HepG2 (cell line): ENCODE data around the gene SMYD5. TPM values are rescaled to one million over a fixed set of nuclear protein-coding genes. Genes with fewer than 3 reads are reported as not detected.
A peak's percentile ranks its signal among the peaks of the same experiment; 100 is the strongest.

Experiments
- ARNTL ChIP-seq: sonication (generic); formaldehyde crosslinking; IDR thresholded peaks from 2 replicates; pipeline ENCODE4 v1.4.0; 2020; ENCODE audit warnings: mild to moderate bottlenecking, missing genetic modification reagents
- DNMT3B ChIP-seq: conservative IDR thresholded peaks from 2 replicates; pipeline ENCODE4 v1.6.1; 2016; ENCODE audit warnings: missing biosample characterization, control low read depth
- MAFG ChIP-seq: sonication (generic); formaldehyde crosslinking; IDR thresholded peaks from 2 replicates; pipeline ENCODE4 v1.5.1; 2020; ENCODE audit warnings: mild to moderate bottlenecking, missing genetic modification reagents
- MYC ChIP-seq: sonication (generic); formaldehyde crosslinking; IDR thresholded peaks from 2 replicates; pipeline ENCODE4 v1.9.0; 2021; ENCODE audit warnings: missing genetic modification reagents, borderline replicate concordance
- NONO ChIP-seq, 2 experiments: fragments of 450-650 bp in 1 of 2; sonication (generic) in 1 of 2; formaldehyde crosslinking in 1 of 2; IDR thresholded peaks in 1 of 2; conservative IDR thresholded peaks in 1 of 2; 2 replicates each; pipeline versions ENCODE4 v1.6.1 to v1.8.0; 2017 to 2022; ENCODE audit warnings: mild to moderate bottlenecking in 1 of 2, missing genetic modification reagents in 1 of 2, moderate library complexity in 1 of 2
- PCBP1 ChIP-seq: fragments of 200-400 bp; formaldehyde crosslinking; IDR thresholded peaks from 2 replicates; pipeline ENCODE4 v1.6.1; 2017; ENCODE audit warnings: mild to moderate bottlenecking, low read depth, low read length, borderline replicate concordance
- RARG ChIP-seq: sonication (generic); formaldehyde crosslinking; IDR thresholded peaks from 2 replicates; pipeline ENCODE4 v1.4.0; 2020; ENCODE audit warnings: low read depth, mild to moderate bottlenecking, missing genetic modification reagents
- RBM22 ChIP-seq: fragments of 200-400 bp; formaldehyde crosslinking; optimal IDR thresholded peaks from 2 replicates; pipeline ENCODE3; 2017; ENCODE audit warnings: mild to moderate bottlenecking, low read length, moderate library complexity
- RFX5 ChIP-seq: IDR thresholded peaks from 2 replicates; pipeline ENCODE4 v1.6.1; 2011; ENCODE audit warnings: low read depth, low read length, improper control_type of control experiment
- SIX1 ChIP-seq: sonication (generic); formaldehyde crosslinking; IDR thresholded peaks from 2 replicates; pipeline ENCODE4 v1.4.0; 2020; ENCODE audit warnings: missing genetic modification reagents, borderline replicate concordance
- TP53 ChIP-seq: sonication (generic); formaldehyde crosslinking; conservative IDR thresholded peaks from 2 replicates; pipeline ENCODE4 v1.4.0; 2020; ENCODE audit warnings: missing genetic modification reagents
- ZNF7 ChIP-seq: IDR thresholded peaks from 2 replicates; pipeline ENCODE4 v1.6.1; 2016; ENCODE audit warnings: missing biosample characterization, missing genetic modification reagents
- ZSCAN21 ChIP-seq: sonication (generic); formaldehyde crosslinking; IDR thresholded peaks from 2 replicates; pipeline ENCODE4 v1.8.0; 2022; ENCODE audit warnings: mild to moderate bottlenecking, missing genetic modification reagents, moderate library complexity, borderline replicate concordance
- polyA plus RNA-seq, 8 experiments: library from polyadenylated mRNA; depleted of rRNA in 3 of 8; stranded (reverse) in 7 of 8; unstranded in 1 of 8; fragments of >200 nt; fragmentation: Illumina TruSeq in 4 of 8; extraction: Trizol in 4 of 8; gene quantifications; 2 replicates each; pipeline versions ENCODE4 v1.2.1 to v1.2.3, GENCODE V29; 2011 to 2016; ENCODE audit warnings: low read depth in 4 of 8, missing spikeins in 1 of 8, mixed read lengths in 1 of 8; ENCODE audit not compliant: insufficient read depth in 1 of 8
- total RNA-seq, 5 experiments: library from RNA; depleted of rRNA; stranded (reverse); fragments of >200 nt; fragmentation: Illumina TruSeq; extraction: Trizol; gene quantifications; 2 replicates each; pipeline ENCODE4 v1.2.3, GENCODE V29; 2016; ENCODE audit warnings: low read depth in 1 of 5
- TF ChIP-seq, protein P1 (sequence below): IDR thresholded peaks from 2 replicates; pipeline ENCODE4 v1.6.1; 2012; ENCODE audit warnings: low read length, improper control_type of control experiment
- TF ChIP-seq, protein P2 (sequence below): sonication (generic); formaldehyde crosslinking; IDR thresholded peaks from 2 replicates; pipeline ENCODE4 v1.4.0; 2020; ENCODE audit warnings: mild to moderate bottlenecking, missing genetic modification reagents
- TF ChIP-seq, protein P3 (sequence below), 2 experiments: sonication (generic) in 1 of 2; formaldehyde crosslinking in 1 of 2; IDR thresholded peaks; 2 replicates each; pipeline versions ENCODE4 v1.5.1 to v1.6.1; 2011 to 2020; ENCODE audit warnings: borderline replicate concordance in 1 of 2, low read depth in 1 of 2, low read length in 1 of 2, mild to moderate bottlenecking in 1 of 2, missing genetic modification reagents in 1 of 2, moderate library complexity in 1 of 2
- TF ChIP-seq, protein P4 (sequence below): IDR thresholded peaks from 2 replicates; pipeline ENCODE4 v1.6.1; 2016; ENCODE audit warnings: low read depth, missing genetic modification reagents, missing compliant biosample characterization

Gene SMYD5
- total and polyA plus RNA-seq, 2 of the 13 experiments (the other 11 are each of a cell fraction or from before 2014, with no cell fraction given): 55.8 to 70.4 TPM

DNA sequence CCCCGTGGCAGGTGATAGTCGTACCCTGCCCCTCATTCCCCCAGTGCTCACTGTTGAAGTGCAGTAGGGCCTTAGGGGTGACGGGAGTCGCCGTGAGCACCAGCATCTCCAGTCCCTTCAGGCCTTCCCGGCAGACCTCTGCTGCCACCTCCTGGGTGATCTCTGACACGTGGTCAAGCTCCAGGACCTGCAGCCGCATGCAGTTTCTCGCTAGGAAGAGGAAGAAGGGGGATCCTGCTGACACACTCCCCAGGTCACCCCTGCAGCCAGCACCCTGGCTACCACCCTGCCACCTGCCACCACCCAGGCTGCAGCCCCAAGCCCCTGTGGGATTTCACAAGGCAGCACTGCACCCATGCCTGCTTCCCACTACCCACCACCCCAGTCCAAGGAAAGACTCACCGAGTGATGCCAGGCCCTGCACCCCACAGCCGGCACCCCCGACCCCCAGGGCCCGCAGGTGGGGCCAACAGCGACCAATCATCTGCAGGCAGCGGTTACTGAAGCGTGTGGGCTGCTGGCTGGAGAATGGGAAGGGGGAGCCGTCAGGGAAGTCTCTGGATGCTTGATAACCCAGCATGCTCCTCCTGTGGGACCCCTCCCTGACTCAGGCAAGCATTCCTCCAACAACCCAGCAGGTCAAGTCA, 46.4 kb downstream of the SMYD5 start (continued):
- TF ChIP-seq MYC: peak; percentile 97
- TF ChIP-seq RBM22: no peak
- TF ChIP-seq, protein P1, sequence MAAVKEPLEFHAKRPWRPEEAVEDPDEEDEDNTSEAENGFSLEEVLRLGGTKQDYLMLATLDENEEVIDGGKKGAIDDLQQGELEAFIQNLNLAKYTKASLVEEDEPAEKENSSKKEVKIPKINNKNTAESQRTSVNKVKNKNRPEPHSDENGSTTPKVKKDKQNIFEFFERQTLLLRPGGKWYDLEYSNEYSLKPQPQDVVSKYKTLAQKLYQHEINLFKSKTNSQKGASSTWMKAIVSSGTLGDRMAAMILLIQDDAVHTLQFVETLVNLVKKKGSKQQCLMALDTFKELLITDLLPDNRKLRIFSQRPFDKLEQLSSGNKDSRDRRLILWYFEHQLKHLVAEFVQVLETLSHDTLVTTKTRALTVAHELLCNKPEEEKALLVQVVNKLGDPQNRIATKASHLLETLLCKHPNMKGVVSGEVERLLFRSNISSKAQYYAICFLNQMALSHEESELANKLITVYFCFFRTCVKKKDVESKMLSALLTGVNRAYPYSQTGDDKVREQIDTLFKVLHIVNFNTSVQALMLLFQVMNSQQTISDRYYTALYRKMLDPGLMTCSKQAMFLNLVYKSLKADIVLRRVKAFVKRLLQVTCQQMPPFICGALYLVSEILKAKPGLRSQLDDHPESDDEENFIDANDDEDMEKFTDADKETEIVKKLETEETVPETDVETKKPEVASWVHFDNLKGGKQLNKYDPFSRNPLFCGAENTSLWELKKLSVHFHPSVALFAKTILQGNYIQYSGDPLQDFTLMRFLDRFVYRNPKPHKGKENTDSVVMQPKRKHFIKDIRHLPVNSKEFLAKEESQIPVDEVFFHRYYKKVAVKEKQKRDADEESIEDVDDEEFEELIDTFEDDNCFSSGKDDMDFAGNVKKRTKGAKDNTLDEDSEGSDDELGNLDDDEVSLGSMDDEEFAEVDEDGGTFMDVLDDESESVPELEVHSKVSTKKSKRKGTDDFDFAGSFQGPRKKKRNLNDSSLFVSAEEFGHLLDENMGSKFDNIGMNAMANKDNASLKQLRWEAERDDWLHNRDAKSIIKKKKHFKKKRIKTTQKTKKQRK: no peak
- no peak for TF ChIP-seq ZNF7
- no peak for TF ChIP-seq MAFG (CRISPR knock-in tag)
- no peak for TF ChIP-seq RFX5
- TF ChIP-seq, protein P2, sequence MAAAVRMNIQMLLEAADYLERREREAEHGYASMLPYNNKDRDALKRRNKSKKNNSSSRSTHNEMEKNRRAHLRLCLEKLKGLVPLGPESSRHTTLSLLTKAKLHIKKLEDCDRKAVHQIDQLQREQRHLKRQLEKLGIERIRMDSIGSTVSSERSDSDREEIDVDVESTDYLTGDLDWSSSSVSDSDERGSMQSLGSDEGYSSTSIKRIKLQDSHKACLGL (CRISPR knock-in tag): no peak
- TF ChIP-seq, protein P3, sequence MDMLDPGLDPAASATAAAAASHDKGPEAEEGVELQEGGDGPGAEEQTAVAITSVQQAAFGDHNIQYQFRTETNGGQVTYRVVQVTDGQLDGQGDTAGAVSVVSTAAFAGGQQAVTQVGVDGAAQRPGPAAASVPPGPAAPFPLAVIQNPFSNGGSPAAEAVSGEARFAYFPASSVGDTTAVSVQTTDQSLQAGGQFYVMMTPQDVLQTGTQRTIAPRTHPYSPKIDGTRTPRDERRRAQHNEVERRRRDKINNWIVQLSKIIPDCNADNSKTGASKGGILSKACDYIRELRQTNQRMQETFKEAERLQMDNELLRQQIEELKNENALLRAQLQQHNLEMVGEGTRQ (IDR thresholded peaks at IDR 0.05; ENCODE audit: low read depth, low read length): 0 out of 2 replicates have a peak, but pooled peaks have one; percentile 14
- TF ChIP-seq, protein P3 (CRISPR knock-in tag; IDR thresholded peaks at IDR 0.05; ENCODE audit: borderline replicate concordance): no peak
- no peak for TF ChIP-seq SIX1 (CRISPR knock-in tag)
- no peak for TF ChIP-seq ARNTL
- TF ChIP-seq NONO (IDR thresholded peaks at IDR 0.05): no peak
- no peak for TF ChIP-seq NONO (CRISPR knock-in tag; conservative IDR thresholded peaks at IDR 0.05)
- TF ChIP-seq DNMT3B (CRISPR knock-in tag): no peak
- TF ChIP-seq RARG: no peak
- no peak for TF ChIP-seq TP53 (CRISPR knock-in tag)
- TF ChIP-seq ZSCAN21 (CRISPR knock-in tag): no peak
- 0 out of 2 replicates have a peak, but pooled peaks have one; percentile 12 for TF ChIP-seq PCBP1
- TF ChIP-seq, protein P4, sequence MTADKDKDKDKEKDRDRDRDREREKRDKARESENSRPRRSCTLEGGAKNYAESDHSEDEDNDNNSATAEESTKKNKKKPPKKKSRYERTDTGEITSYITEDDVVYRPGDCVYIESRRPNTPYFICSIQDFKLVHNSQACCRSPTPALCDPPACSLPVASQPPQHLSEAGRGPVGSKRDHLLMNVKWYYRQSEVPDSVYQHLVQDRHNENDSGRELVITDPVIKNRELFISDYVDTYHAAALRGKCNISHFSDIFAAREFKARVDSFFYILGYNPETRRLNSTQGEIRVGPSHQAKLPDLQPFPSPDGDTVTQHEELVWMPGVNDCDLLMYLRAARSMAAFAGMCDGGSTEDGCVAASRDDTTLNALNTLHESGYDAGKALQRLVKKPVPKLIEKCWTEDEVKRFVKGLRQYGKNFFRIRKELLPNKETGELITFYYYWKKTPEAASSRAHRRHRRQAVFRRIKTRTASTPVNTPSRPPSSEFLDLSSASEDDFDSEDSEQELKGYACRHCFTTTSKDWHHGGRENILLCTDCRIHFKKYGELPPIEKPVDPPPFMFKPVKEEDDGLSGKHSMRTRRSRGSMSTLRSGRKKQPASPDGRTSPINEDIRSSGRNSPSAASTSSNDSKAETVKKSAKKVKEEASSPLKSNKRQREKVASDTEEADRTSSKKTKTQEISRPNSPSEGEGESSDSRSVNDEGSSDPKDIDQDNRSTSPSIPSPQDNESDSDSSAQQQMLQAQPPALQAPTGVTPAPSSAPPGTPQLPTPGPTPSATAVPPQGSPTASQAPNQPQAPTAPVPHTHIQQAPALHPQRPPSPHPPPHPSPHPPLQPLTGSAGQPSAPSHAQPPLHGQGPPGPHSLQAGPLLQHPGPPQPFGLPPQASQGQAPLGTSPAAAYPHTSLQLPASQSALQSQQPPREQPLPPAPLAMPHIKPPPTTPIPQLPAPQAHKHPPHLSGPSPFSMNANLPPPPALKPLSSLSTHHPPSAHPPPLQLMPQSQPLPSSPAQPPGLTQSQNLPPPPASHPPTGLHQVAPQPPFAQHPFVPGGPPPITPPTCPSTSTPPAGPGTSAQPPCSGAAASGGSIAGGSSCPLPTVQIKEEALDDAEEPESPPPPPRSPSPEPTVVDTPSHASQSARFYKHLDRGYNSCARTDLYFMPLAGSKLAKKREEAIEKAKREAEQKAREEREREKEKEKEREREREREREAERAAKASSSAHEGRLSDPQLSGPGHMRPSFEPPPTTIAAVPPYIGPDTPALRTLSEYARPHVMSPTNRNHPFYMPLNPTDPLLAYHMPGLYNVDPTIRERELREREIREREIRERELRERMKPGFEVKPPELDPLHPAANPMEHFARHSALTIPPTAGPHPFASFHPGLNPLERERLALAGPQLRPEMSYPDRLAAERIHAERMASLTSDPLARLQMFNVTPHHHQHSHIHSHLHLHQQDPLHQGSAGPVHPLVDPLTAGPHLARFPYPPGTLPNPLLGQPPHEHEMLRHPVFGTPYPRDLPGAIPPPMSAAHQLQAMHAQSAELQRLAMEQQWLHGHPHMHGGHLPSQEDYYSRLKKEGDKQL: no peak
